Measurements from ENCODE around the gene HERC2.
"Not testable (repeated sequence)": the region's sequence is repeated elsewhere in the genome, so short reads cannot be mapped to it uniquely, and the experiment has no call there.

Gene HERC2

DNA sequence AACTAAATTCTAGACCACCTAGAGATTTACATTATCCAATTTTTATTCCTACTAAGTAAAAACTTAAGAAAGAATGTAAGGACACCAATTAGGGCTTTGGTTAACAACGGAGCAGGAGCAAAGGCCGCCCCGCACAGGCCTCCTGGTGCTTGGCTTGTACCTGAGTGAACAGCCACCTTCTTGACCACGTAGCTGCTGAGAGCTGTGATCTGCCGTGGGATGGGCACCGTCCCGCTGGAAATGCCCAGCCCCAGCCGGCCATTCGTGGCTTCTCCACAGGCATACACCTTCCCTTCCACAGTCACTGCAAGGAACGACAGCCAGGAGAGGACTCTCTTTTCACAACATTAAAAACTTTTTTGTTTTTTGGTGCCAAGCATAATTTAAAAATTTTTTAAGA lies 143.3 kb downstream of the HERC2 start:
- DNase-seq, result no peak

DNA sequence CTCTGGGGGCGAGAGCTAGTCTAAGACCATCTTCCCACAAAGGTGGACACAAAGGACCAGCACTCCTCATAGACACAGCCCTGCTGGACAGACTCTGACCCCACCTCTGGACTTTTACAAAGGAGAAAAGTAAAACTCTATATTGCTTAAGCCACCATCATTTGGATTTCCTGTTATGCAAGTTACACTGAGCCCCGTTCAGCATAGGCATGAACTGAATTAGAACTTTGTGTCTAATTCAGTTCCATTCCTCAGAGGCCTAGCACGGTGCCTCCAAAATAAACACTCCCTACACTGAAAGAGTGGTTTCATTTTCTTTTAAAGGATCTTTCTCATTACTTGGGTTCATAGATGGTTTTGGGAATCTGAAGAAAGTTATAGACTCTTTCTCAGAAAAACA lies 143.7 kb downstream of the HERC2 start:
- DNase-seq, result no peak

DNA sequence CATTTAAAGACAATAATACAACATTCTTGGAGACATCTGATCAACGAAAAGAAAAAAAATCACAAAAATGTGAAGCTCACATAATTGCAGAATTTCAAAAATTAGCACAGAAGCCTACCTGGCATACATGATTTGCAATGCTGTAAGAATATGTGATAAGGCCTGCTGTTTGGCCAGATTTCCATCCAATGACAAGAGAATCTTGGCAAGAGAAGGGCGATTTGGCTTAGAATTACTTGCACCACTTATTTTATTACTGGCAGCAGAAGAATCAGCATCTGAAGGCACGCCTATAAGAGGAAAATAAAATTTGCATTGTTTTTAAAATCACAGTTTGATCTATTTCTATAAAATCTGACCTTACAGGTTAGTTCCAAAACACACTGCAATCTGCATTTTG lies 152.6 kb downstream of the HERC2 start:
- no peak for DNase-seq

DNA sequence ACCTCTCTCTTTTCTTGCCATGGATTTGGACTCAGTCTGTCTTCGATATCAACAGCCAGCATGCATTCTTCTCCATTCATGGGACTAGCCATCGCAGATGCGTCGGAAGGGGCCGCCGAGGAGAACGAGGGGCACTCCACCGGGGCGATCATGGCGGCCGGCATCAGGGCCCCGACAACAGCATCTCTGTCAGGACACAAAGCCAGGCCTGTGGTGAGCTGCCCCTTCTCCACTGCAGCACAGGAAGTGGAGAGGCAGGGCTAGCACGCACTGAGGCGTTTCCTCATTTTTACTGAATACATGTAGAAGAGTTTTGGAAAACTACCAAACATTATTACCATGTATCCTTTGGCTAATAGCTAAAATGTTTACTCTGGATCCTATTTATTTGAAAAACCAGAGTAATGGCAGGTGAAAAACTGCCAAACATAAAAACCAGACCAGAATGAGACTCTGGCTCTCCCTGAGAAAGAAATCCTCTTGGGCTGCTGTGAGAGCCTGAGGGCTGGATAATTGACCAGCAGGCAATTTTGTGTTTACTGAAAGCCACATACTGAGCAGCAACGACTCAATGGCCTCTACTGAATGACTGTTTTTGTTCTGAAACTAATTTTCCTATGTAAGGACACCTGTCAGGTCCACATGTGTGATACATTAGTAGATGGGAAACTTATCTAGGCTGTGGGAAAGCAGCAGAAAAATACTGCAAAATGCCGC lies 153.4 kb downstream of the HERC2 start:
- DNase-seq, result not testable (repeated sequence)

DNA sequence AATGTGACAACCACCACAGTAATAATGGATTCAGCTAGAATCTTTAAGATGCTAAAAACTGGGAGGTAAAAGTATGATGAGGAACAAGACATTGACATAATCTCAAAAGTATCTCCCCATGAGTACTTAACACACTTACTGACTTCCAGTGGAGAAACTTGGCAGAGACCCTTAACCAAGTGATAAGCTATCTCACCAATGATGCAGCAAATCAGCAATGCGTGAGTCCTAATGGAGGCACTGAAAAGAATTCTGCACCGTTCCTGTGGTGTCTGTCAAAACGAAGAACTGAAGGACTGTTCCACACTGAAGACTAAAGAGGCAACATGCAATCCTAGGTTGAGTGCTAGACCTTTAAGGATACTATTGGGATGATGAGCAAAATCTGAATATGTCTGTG lies 154.9 kb downstream of the HERC2 start:
- DNase-seq, result no peak

DNA sequence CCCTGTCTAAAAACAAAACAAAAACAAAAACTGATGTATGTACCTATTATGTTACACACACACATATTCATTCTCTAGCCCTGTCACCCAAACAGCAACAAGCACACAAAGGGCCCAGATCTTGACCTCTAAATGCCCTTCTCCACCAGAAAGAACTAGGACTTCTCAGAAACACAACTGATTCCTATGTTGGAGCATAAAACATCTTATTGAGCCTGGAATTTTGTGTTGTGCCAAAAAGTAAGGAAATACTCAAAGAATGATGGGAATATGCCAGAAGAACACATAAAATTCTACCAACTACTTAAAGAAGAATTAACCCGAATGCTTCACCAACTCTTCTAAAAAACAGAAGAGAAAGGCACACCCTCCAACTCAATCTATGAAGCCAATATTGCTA lies 156.2 kb downstream of the HERC2 start:
- DNase-seq, result no peak

DNA sequence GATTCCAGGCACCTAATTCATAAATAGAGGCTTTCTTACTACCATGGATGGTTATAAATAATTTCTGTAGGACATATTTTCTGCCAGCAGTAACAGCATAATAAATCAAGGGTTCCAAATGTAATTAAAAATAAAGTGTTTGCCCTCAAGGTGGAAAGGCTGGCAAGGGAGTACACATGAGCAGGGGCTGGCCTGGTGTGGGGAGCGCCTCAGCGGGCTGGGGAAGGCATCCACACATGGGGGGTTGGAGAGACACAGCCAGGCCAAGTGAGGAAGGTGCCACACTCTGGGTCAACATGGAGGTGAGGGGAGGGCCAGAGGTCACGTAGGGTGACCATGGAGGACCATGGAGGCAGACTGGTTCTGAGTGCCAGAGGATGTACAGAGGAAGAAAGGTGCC lies 157.1 kb downstream of the HERC2 start:
- no peak for DNase-seq

DNA sequence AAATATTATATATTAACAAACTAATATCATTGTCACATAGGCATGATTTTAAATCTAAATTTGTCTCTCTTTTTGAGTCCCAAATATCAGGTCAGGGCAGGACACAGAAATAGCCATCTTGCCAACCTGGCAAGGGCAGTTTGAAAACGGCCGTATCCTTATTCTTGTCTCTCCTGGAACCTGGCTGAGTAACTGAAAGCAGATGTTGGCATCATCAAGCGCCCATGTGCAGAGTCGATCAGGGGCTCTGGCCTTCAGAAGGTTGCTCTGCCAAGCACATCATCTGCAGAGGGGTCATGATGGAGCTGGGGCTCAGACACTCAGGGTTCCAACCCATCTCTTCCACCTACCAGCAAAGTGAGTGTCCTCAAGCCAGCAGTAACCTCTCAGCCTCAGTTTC lies 167.7 kb downstream of the HERC2 start:
- no peak for DNase-seq

DNA sequence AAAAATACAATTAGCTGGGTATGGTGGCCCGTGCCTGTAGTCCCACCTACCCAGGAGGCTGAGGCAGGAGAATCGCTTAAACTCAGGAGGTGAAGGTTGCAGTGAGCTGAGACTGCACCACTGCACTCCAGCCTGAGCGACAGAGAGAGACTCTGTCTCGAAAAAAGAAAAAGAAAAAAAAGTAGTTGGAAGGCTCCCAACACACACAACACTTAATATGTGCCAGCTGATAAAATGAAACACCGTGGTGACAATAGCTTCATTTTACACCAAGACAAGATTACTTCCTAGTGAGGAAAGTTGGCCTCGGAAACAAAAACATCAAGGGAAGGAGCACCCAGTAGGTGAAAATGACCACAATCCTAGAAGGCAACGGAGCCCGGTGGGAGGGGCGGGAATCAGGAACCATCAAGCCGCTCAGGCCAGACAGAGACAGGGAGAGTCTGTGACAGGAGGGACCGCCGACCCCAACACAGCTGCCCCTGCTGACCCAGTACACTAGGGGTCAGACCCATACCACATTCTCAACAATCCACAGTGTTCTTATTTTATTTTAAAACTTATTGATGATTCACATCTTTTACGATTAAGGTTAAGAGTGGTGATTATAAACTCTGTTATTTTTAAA lies 168.4 kb downstream of the HERC2 start:
- DNase-seq, result no peak

DNA sequence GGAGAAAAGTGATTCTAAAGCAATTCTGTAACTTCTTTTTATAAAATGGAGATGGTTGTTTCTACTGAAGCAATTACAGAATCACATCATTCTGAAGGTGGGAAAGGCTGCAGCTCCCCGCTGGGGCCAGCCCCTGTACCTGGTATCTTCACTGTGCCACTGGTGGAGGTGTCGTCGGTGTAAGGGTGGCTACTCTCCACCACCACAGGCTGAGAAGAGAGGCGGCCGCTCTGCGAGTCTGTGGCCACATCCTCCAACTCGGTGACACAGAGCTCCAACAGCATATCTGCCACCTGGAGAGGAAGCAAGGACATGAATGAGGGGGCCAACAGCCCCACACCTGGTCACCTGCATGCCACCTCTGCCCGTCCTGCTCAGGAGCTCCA lies 169.4 kb downstream of the HERC2 start:
- DNase-seq, result not testable (repeated sequence)

DNA sequence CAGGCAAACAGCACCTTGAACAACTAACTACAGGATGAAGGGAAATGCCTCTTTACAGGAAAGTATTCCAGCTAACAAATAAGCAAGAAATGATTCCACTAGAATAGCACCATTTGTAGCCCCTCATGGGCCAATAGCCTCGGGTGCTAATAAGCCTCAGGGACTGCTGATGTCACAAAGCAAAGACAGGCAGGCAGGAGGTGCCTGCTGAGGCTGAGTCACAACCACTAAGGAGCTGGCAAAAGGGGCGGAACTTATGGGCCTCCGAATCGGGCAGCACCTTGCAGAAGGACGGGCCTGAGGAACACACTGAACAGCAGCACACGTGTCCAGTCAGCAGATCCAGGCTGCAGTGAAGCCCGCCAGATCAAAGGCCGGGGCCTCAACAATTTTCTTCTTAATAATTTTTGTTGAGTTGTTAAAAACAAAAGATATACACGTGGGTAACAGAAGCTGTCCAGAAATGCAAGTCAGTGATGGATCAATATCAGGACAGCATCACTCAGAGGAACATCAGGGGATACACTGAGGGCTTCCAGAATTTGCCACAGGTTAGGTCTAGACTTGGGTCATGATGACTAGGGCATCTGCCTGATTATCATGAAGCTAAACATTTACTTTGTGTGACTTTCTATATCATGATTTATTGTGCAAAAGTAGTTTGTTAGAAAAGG lies 170.0 kb downstream of the HERC2 start:
- not testable (repeated sequence) for DNase-seq

DNA sequence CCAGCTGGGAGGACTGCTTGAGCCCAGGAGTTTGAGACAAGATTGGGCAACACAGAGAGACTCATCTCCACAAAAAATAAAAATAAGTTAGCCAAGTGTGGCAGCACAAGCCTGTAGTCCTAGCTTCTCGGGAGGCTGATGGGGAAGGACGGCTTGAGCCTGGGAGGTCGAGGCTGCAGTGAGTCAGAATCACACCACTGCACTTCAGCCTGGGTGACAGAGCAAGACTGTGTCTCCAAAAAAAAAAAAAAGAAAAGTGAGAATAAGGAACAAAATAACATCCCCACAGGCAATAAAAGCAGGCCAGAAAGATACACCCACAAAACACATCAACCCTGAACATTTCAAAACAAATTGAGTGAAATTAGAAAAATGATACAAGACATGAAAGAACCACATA lies 174.2 kb downstream of the HERC2 start:
- no peak for DNase-seq

DNA sequence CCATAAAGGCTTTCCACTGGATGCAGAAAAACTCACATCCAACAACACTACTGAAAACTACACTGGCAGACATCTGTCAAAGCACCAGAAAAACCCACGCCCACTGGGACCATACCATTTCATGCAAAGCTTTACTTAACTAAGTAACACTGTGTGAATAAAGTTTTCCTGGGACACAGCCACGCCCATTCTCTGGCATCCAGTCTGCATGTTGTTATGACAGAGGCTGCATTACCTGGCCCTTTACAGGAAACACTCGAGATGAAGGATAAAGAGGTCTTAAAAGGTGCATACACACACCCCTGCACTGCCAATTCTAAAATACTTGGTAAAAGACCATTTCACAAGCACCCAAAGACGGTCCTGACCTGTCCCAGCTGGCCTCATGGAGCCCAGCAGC lies 176.6 kb downstream of the HERC2 start:
- not testable (repeated sequence) for DNase-seq

DNA sequence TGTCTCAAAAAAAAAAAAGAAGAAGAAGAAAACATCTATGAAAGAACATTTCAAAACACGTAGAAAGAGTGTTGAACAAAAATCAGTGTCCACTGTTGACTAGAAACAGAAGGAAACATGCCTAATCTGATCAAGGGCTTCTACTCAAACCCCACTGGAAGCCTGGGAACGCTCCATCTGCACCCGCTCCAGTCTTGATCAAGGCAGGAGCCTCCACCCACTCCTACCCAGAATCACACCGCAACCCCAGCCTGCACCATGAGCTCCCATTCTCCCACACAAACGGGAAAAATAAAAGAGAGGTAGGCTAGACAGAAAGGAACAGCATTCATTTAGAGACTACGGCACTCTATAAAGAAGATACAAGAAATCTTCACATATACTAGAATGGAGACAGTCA lies 181.9 kb downstream of the HERC2 start:
- no peak for DNase-seq

DNA sequence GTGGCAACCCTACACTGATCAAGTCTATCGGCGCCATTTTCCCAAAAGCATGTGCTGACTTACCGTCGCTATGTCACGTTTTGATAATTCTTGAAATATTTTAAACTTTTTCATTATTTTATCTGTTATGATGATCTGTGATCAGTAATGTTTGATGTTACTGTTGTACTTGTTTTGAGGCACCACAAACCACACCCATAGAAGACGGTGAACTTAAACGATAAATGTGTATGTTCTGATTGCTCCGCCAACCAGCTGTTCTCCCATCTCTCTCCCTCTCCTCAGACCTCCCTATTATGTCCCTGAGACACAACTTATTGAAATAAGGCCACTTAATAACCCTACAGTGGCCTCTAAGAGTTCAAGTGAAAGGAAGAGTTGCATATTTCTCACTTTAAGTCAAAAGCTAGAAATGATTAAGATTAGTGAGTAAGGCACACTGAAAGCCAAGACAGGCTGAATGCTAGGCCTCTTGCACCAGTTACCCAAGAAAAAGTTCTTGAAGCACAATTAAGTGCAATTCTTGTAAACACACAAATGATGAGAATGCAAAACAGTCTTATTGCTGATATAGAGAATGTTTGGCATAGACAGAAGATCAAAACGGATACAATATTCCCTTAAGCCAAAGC lies 184.5 kb downstream of the HERC2 start:
- DNase-seq, result not testable (repeated sequence)

DNA sequence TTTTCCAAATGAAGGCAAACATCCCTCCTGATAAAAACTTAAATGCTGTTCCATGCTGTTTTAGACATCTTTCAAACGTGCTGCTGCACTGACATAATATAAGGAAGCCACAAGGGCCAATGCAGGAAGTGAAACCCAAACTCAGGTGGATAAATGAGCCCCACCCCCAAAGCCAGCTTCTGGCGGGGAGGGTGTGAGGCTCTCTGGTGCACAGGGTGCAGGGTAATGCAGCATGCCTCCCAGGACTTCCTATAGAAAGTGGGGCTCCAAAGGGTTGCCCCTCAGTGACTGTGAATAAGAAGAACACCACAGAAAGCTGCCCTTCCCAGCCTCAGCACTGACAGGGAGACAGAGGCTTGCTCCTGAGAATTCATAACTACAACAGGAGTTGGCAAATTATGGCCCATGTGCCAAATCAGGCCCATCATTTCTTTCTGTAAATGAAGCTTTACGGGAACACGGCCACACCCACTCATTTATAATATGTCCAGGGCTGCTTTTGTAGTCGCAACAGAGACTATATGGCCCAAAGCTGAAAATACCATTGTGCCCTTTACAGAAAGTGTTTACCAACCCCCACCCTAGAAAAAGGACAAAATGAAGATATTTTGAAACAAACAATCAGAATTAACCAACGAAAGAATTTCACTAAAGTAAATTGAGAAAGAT lies 185.6 kb downstream of the HERC2 start:
- not testable (repeated sequence) for DNase-seq

DNA sequence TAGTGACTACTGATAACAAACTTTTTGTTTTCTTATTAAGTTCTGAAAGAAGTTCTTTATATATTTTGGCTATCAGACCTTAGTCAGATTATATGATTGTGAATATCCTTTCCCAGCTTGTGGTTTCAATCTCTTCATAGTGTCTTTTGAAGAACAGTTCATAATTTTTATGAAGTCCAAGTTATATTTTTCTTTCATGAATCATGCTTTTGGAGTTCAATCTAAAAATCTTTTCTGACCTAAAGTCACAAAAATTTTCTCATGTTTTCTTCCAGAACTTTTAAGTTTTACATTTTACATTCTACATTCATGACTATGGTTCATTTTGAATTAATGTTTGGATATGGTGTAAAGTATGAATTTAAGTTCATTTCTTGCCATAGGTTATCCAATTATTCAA lies 188.7 kb downstream of the HERC2 start:
- no peak for DNase-seq

DNA sequence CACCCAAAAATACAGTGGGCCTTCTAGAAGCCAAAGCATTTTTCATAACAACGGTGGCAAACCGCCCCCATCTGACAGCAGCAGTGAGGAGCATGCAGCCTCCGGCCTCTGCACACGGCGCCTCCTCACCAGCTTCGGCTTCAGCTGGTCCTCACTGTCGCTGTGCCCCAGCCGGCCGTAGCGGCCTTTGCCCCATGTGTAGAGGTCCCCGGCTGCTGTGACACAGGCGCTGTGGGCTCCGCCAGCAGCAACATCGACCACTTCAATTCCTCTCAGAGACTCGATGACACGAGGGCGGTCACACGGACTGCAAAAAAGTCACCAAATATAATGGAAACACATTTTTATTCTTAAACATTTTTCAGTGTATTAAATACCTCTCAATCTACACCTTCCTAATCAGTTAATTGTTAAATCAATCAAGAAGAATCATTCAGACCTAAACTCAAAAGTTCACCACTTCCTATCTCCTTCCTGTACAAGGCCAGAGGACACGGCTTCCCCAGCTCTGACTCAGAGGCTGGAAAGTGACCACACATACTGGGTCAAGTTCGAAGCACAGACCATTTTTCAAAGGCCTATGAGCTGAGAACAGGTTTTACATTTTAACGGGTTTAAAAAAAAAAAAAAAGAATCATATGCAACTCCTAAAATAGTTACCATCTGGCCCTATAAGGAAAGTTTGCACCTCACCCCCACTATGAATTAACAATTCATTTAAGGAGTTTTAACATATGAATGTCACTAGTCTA lies 189.3 kb downstream of the HERC2 start:
- no peak for DNase-seq

DNA sequence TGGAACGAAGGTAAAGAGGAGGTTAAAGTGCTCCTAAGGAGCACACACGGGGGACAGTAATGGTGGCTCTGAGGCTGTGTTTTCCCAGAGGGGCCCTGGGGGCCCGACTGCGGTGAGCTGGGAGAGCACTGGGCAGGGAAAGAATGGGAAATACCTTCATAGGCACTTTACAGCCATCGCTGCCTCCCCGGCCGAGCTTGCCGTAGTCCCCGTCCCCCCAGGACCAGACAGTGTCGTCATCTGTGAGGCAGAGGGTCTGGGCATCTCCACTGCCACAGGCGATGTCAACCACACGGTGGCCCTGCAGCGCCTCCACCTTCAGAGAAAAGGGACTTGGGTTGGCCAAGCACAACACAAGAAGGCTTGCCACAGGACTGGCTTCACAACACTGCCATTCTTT lies 190.0 kb downstream of the HERC2 start:
- DNase-seq, result no peak

DNA sequence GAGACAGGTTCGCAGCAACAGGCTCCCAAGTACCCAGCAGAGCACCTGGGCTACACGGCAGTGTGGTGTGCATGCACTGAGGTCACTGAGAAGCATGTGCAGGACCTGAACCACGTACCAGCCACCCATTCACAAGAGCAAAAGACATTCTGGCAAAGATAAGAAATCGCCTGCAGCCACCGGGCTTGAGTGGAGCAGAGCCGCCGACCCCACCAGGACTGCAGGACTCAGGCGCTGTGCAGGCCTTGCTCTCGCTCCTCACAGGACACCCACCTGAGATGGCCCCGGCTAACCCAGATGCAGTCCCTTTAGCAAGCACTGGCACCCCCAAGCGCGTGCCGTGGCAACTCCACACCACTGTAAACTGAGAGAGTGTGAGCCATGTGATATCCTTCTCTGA lies 190.6 kb downstream of the HERC2 start:
- no peak for DNase-seq

DNA sequence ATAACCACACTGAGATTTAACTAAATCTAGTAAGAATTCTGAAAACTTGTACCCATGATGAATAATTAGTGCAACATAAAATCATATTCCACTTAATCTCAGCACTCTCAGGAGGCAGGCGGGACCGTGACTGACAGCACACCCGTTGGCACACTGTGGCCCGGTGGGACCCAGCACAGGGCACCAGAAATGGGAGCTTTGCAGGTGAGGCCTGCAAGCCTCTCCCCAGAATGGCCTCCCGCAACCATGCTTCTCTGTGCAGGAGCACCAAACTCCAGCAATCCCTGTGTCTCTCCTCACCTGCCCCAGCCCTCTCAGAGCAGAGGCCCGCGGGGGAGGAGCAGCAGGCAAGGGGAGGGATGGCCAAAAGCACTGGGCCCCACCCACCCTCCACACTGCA lies 191.3 kb downstream of the HERC2 start:
- DNase-seq, result no peak

DNA sequence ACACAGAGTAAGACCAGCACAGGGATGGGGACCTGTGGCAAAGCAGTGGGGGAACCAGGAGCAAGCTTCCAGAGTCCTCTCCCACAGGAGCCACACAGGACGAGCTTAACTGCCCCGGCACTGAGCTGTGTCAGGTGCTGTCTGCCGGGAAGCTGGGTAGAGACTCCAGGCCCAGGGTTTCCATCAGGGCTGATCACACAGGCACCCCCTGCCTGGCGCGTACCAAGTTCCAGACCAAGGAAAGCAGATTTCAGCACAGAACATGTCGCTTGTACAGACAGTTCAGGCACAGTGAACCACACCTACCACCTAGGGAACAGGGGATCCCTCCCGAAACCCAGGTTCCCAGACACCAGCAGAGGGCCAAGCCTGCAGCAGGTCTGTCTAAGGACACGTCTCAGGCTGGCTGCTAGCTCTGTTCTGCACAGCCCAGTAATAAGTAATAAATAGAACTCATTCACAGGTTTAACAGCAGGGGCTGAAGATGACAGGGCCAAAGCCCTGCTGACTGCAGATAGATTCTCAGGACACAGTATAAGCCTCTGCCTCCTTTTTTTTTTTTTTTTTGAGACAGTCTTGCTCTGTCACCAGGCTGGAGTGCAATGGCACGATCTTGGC lies 192.6 kb downstream of the HERC2 start:
- no peak for DNase-seq

Measured in stimulated activated CD4-positive, alpha-beta T cell treated with anti-CD3 and anti-CD28 coated beads, Interleukin-4, amount 100 ng/mL, for 24 hours (primary cell).